ENCODE results near the gene SH3TC2.
A peak's percentile ranks its signal among the peaks of the same experiment; 100 is the strongest.

SH3TC2 gene

DNA sequence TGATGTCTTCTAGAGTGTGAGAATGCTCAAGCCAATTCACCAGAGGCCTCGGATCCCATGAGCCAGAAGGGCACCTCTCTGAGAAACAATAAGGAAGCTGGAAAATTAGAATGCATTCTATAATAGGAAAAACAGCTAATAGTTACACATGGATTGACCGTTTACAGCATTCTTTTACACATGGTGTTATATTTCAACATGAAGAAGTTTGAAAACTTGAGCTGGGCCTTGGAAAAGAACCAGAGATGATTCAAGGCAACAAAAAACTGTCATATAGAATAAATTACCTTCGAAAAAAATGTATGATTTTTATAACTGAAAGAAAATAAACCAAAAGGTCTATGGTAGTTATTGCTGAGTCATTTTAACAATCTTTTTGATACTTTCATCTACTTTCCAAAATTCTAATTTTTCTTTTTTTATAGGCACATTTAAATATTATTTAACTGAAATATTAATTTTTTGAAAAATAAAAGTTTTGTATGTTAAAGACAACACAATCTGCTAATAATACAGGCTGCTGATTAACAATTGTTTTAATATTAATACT lies 6.2 kb downstream of the SH3TC2 start:
- DNase-seq, result no peak

DNA sequence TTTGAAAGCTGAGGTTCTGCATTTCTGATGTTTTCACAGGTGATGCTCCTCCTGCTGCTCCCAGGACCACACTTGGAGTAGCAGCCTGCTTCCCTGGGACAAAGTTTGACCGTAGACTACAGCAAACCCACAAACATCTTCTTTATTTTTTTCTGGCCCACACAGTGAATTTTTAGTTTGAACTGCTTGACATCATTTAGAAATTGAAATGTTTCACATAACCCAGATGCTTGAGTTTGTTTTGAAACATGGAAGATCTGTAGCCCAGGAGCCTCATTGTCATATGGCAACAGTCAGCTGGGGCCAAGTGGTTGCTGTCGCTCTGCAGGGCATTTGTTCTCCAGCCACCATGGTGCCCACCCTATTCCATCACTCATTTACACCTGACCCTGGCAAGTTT lies 8.4 kb downstream of the SH3TC2 start:
- no peak for DNase-seq

DNA sequence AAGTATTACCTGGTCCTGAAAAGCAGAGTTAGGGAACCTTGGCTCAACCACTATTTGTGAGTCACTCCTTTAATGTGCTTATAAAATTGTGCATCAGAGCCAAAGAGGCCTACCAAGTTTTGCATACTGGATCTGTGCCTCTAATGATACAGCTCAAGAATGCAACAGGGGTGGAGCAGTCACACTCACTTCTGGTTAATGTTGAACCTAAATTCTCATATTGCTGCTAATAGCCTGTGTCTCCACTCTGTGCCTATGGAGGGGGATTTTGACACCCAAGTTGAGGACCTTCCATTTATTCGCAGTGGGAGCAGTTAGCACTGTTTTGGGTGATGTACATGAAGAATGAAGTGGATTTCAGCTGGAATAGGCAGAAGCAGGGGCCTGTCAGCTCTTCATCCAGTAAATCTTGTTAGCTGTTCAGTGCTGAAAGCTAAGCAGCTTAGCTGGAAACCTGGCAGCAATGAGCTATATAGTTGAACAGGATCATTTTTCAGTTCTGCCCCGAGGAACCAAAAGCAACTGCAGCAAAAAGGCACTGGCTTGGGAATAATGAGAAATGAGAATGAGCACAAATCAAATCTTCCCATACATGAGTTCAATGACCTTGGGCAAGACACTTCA lies 9.7 kb downstream of the SH3TC2 start:
- no peak for DNase-seq

DNA sequence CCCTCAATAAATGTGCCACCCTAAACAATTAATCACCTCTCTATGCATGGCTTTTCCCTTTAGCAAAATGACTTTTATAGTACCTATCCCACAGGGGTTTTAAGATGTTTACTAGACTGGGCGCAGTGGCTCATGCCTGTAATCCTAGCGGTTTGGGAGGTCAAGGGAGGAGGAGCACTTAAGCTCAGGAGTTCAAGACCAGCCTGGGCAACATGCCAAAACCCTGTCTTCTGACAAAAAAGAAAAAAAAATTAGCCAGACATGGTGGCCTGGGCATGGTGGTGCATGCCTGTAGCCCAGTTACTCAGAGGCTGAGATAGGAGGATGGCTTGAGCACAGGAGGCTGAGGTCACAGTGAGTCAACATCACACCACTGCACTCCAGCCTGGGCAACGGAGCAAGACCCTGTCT lies 13.5 kb downstream of the SH3TC2 start:
- no peak for DNase-seq

DNA sequence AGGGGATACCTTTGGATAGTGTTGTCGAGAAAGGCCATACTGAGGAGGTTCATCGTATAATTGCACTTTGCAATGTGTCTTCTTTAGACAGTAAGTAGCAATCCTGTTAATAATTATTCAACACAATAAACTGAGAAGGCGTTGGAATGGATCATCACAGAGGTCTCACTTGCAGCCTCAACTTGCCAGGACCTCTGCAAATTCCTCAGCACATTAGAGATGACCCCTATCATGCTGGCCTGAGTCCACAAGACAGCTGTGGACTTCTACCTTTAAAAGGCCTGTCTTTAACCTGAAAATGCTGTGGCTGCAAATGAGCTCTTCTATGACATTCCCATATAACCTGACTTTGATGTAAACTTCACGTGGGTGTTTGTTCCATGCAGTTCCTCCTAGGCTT lies 14.1 kb downstream of the SH3TC2 start:
- no peak for DNase-seq

DNA sequence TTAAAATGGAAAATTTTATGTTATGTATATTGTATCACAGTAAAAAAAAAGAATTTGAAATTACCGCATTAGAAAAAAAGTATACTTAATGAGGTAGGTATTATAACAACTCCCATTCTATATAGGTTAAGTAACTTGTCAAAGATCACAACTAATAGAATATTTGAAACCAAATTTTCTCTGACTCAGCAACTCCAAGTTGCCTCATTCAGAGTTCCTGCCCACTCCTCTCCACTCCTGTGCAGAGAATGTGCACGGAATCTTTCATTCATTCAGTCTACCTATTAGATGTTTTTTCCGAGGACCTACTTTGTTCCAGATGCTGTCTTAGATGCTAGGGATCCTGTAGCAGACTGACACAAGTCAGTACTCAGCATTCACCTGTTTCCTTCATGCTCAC lies 15.4 kb downstream of the SH3TC2 start:
- DNase-seq, result no peak

DNA sequence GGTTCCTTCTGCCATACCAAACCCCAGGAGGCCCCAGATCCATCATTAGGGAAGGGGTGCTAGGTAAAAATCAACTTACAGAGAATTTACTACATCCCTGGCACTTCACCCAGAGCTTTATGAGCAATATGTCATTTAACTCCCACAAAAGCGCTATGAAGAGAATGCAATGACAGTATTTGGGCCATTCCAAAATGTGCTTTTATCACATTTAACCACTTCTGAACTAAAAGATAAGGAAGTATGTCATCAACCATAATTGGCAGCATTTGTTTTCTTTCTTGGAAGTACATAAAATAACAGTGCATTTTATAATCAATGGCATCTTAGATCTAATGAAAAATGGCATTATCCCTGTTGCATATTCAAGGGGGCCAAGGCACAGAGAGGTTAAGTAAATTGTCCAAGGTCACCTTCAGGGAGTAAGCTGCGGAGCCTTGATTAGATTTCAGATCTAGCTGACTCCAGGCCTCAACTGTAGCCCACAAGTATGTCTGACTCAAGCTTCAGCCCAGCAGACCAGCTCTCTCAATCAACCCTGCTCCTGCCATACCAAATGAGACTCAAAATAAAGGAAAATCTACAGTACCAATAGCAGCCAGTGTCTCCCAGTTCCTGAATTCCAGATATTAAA lies 16.5 kb downstream of the SH3TC2 start:
- DNase-seq, result no peak

DNA sequence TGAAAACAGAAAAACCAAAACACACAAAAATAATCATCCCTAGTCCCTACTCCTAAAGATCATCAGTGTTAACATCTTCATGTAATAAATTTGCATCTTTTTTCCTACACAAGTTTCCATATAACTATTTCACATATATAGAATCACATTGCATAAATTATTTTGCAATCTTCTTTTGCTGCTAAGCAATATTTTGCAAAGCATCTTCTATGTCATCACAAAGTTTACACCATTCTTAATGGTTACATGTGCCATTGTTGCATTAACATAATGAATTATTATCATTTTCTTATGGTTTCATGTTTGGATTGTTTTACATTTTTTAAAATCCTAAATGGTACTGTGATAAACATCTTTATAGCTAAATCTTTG lies 17.8 kb downstream of the SH3TC2 start:
- DNase-seq, result no peak

DNA sequence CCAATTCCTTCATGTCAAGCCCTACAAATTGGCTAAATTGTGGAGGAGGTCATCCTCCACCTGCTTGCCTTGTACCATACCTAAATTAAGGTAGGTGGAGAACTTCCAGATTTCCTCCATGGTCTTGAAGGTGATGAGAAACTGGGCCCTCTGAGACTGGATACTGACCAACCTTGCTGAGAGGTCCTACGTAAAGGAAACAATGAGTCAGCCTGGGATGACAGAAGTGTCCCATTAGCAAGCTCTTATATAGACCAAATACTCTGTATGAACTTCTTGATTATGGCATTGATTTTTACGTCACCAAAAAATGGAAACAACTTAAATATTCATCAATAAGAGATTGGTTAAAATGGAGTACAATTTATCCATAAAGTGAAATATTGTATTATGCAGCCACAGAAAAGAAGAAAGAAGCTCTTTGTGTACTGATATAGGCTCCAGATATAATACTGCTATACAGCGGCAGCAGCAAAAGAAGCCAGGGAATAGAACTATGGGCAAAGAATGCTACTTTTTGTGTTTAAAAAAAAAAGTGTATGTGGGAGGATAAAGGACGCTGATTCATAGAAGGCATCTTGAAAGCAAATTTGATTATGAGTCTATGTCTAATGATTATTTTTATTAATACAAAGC lies 18.3 kb downstream of the SH3TC2 start:
- no peak for DNase-seq

DNA sequence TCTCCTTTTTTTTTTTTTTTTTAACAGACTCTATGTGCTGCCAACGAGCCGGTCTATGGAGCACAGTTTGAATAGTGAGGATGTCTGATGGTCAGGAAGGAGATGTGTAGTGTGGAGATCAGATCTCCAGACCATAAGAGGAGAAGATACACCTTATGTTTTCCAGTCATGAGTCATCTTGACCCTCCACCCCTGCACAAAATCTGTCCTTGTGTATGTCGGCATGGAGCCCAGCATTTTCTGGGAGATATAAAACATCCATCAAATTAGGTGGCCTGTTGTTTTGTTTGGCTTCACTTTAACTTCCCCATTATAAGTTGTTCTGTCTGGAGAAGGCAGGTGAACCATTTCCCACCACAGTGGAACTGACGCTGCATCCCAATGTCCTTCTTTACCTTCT lies 19.2 kb downstream of the SH3TC2 start:
- no peak for DNase-seq

DNA sequence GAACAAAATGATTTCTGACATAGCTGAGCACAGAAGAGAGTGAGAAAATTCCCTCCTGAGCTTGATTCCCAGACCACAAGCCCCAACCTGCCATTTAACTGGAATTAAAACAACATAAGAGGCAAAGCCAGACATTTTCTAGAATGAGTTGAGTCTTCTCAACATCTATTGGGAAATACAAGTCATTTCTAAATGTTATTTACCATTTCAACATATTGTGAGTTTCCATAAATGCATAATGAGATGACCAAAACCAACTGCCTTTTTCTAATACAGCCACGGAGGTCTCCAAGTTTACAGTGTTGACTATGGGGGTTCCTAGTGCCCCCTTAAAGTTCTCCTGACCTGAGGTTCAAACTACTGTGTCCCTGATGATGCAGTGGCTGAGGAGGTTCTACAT lies 20.0 kb downstream of the SH3TC2 start:
- DNase-seq, result no peak

DNA sequence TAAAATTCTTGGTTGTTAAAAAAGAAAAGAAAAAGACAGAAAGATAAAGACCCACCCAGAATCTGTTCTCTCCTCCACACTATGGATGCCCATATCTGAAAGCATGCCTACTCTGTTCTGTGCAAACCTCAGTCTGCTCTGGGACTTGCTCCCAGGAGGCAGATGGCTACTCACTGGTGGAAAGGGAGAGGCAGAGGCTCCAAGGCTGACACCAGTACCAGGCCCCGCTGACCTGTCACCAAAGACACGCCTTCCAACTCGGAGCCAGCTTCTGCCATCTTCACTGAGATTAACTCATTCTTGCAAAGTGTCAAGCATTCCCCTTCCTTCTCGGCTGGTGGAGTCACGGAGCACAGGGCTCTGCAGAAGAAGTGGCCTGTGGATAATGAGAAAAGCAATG lies 21.6 kb downstream of the SH3TC2 start:
- no peak for DNase-seq

DNA sequence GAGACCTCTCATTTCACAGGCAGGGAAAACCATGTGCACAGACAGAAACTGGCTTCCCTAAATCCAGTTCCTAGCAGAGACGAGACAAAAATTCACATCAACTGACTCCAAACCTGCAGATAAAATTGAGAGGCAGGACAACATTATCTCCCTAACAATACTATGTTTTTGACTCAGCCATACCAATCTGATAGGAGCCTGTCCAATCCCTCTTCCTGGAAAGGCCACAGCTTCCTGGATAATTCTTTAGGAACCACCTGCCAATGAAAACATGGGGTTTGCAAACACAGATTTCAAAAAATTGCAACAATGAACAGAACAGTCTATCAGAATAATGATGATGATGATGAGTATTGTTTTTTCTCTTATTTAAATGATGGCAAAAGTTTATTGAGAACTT lies 22.4 kb downstream of the SH3TC2 start:
- DNase-seq, result no peak

DNA sequence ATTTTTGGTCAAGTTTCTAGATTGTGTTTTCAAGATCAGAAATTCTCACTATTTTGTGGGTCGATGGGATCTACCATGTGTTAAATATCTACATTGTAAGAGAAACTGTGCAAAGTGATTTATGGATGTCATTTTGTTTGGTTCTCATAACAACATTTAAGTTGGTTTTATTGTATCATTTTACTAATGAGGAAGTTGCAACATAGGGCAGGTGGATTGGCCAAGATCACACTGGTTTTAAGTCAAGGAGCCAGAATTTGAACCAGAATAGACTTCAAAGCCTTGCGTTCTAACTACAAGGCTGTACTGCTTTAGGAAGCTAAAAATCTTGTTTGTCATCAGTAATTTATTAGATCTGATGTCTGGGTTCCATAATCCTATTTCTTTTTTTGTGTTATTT lies 23.4 kb downstream of the SH3TC2 start:
- no peak for DNase-seq

DNA sequence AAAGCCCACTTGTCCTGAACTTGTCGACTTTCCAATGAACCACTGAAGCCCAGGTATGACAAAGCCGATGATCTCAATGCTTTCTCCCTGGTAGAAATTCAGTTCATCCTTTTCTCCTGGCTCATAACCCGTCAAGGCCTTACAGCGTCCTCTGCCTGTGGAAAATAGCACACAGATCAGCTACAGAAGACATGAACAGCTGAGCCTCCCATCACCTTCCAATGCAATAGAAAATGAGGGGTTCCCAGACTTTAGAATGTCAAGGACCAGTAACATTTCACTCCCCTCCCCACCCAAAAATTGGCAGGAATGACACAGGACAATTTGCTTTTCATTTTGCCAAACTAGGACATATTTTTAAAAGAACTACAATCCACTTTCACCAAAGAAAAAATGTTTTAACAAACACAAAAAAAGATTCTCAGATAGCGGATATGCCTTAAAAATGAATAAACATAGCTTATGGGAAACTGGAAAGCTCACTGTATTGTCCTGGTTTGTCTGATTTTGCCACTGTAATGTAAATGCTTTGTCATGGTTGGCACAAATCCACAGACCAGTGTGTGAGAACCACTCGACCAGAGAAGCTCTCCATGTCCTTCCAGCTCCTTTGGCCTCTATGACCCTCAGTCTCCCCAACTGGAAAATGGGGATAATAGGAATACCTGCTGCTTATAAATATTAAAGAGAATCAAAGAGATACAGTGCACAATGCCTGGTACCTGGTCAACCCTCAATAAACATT lies 24.4 kb downstream of the SH3TC2 start:
- no peak for DNase-seq

DNA sequence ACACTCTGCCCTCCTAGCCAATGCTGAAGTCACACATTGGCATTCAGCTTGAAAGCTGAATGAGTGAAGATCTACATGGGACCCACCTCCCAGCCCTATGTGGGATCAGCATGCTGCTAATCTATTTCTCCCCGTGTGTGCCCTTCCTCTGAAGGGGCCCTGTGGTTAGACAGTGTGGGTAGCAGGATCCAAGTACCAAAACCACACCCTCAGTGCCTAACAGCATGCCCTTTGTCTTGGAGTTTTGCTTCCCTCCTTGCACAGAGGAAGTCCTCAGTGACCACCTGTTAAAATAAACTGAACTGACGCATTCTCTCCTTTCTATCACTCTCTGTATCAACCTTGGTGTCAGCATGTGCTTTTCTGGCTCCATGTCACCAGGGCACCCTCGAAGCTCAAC lies 25.0 kb downstream of the SH3TC2 start:
- DNase-seq, result no peak

DNA sequence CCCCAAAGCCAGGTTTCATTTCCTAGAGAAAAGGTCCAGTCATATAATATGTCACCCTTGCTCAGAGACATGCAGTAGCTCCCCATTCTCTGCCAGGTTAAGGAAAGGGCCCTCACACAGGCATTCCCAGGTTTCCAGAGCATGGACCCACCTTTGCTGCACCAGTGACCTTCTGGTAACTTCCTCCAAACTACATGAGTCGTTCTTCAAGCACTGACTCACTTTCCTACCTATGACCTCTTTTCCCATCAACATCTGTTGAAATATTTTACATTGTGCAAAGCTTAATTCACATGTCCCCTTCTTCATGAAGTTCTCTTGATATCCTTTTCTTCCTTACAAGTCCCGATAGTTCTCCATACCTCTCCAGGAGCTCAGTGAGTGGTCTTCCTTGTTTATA lies 25.9 kb downstream of the SH3TC2 start:
- no peak for DNase-seq

DNA sequence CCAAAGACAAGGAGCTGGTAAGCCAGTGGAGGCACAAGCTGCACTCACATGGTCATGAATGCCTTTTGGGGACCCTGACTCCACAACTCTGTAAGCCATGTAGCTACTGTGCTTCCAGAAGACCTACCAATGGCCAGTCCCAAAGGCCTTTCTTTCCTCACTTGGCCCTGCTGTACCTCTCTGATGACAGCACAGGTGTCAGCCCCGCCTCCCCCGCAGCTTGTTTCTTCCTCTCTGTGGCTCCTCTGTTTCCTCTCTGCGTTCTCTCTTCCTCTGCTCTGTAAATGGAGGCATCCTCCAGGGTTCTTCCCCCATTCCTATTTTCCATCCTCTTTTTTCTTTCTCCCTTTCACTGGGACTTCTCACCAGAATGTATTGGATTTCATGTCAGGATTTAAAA lies 26.7 kb downstream of the SH3TC2 start:
- DNase-seq, result no peak

DNA sequence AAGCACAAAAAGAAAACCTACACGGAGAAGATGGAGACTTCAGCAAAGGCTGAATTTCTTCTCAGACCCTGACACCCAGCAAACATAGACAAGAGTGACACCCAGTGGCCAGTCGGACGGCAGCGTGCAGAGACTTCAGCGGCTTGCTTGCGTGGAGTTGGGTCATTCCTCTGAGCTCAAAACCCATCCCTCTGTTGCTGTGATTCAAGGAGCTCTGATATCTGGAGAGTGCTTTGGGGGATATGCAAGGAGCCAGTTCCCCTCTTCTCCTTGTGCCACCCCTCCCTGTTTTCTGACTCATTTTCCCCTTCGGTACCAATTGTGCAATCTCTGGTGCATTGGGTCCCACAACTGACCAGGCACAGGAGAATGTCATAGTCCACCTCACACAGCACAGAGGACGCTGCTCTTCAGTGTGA lies 27.5 kb downstream of the SH3TC2 start:
- DNase-seq, result no peak

DNA sequence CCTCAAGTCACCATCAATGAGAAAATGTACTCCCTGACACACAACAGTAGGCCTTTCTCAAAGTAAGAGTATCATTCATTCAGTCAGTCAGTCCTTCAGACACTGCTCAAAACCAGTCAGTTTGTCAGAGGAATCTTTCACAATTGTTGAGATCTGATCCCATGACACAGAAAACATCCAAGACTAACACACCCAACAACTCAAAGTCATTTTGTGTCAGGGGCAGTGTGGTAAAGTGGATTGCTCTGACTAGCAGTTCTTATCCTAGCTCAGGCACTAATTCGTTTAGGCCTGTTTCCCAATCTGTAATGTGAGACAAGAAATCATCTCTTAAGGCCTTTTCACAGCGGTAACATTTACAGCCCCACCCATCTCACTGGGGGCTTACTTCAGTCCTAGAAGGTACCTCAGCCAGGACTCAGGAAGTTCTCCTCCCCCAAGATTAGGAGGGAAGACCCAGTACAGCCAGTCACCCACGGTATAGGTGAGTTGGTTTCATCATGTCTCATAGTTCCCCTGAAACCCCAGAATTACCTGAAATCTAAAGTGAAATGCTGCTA lies 31.9 kb downstream of the SH3TC2 start:
- no peak for DNase-seq

DNA sequence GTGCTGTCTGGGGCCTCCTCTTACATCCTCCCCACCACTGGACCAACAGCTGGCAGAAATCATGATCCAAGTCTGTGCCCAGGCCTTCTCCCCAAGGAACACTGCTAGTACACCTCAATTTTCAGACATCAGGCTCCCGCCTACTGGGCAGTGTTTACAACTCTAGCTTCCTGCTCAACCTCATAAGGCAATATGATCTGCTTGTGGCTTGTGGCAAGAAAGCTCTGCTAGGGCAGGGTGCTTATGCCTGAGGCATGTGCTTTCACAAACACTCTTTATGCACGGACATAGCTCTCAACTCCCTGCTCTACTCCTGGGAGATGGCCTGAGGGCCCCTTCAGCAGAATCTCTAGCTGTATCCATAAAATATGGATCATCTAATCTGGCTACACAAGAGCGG lies 32.5 kb downstream of the SH3TC2 start:
- peak; percentile 28 for DNase-seq

DNA sequence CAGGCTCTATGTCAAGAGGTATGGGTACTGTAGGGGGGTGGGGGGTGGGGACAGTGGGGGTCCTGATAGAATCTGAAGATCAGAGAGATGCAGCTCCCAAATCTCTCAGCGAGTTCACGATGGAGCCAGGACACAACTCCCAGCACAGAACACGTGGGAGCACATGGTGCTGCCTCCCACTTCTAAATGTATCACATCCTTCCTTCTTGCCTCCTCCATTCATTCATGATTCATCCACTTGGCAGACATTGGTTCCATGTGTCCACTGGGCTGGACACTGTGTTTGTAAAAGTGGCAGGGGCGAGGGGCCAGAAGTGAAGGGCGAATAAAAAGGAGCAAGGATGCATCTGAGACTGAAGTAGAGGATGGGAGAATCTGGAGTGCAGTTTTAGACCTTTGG lies 33.9 kb downstream of the SH3TC2 start:
- DNase-seq, result no peak

DNA sequence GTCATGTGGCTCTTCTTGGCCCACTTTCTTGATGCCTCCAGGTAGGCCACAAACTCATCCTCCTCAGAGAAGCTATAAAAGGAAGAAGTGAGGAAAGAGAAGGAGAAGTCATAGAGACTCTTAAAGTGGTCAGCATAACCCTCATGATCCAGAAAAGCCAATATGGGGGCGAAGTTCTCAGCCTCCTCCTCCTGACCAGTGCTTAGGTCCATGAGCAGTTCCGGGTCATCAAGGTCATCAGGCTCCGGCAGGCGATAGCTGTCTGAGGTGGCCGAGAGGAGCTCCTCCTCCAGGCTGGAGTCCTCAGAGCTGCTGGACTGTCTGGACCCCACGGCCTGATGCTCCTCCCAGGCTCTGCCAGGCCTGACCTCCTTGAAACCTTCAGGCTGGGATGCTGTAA lies 34.7 kb downstream of the SH3TC2 start:
- DNase-seq, result no peak

DNA sequence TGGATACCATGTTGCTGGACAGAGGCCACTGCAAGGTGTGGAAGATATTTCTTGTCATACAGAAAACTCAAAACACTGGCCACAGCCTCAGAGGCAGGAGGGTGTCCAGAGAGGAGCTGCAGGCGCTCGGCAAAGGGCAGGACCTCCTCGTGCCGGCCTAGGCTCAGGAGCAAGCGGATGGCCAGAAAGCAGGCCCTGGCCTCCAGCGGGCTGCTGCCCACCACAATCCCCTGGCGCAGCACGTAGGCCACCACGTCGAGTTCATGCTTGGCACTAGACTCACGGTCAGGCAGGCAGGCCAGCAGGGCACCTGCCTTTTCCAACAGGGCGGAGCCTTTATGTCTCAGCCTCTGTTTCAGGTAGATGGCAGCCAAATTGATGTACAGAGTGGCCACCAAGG lies 35.2 kb downstream of the SH3TC2 start:
- no peak for DNase-seq

All from DMS153 (cell line).